T-cell (primary cell): ENCODE data around the gene HLCS. TPM values are rescaled to one million over a fixed set of nuclear protein-coding genes. Genes with fewer than 3 reads are reported as not detected.

ENCODE experiments used
- ATAC-seq, 4 experiments: fragments of 200-7000 bp in 3 of 4; fragments of 150-1000 bp in 1 of 4; cut with Tn5 transposase; replicated peaks in 1 of 4; 1 replicate in 3 of 4; 2 replicates in 1 of 4; pipeline ENCODE4 v1.10.0; 2021; ENCODE audit warnings: moderate library complexity in 3 of 4, mild to moderate bottlenecking in 2 of 4, moderate number of reproducible peaks in 1 of 4
- CTCF ChIA-PET, 2 donors: fragments of 300-600 bp; sonication (Branson Sonifier 250); formaldehyde crosslinking; loops; one replicate each; lab custom pipeline; 2022; ENCODE audit warnings: antibody characterized with exemption in 2 of 2; lab: Charles Lee
- POLR2A ChIA-PET, 2 donors: fragments of 300-600 bp; sonication (Branson Sonifier 250); formaldehyde crosslinking; loops; one replicate each; lab custom pipeline; 2022; ENCODE audit warnings: antibody characterized with exemption in 2 of 2; lab: Charles Lee
- DNase-seq, 35 experiments: peaks; one replicate each; pipeline versions ENCODE4 v3.0.0 to v3.0.0-alpha.2; 2013 to 2023
- H3K27ac ChIP-seq: one replicate; pipeline ENCODE4 v1.5.1; 2013; ENCODE audit warnings: low read length
- H3K27me3 ChIP-seq, 2 experiments: replicated peaks in 1 of 2; 1 replicate in 1 of 2; 2 replicates in 1 of 2; pipeline versions ENCODE4 v1.6.1 to v1.7.0; 2013; ENCODE audit warnings: low read length in 1 of 2, mixed read lengths in 1 of 2; ENCODE audit not compliant: control insufficient read depth in 2 of 2, insufficient read depth in 2 of 2; ENCODE audit errors: extremely low read depth in 1 of 2
- H3K36me3 ChIP-seq, 2 donors: 1 replicate in 1 of 2; 2 replicates in 1 of 2; pipeline versions ENCODE4 v1.6.1 to v1.7.0; 2013; ENCODE audit warnings: low read length in 1 of 2; ENCODE audit not compliant: control insufficient read depth in 2 of 2, insufficient read depth in 1 of 2; ENCODE audit errors: extremely low read depth in 1 of 2
- H3K4me1 ChIP-seq, 2 experiments: 1 replicate in 1 of 2; 2 replicates in 1 of 2; pipeline versions ENCODE4 v1.6.1 to v1.7.0; 2013; ENCODE audit warnings: low read length in 2 of 2, mixed read lengths in 1 of 2; ENCODE audit not compliant: insufficient read depth in 2 of 2, control insufficient read depth in 1 of 2; ENCODE audit errors: extremely low read depth in 1 of 2
- H3K4me3 ChIP-seq, 2 donors: 1 replicate in 1 of 2; 2 replicates in 1 of 2; pipeline versions ENCODE4 v1.5.1 to v1.7.0; 2013; ENCODE audit warnings: mild to moderate bottlenecking in 2 of 2, low read length in 1 of 2, moderate library complexity in 1 of 2; ENCODE audit not compliant: control insufficient read depth in 1 of 2; ENCODE audit errors: extremely low read depth in 1 of 2
- H3K9me3 ChIP-seq: 2 replicates; pipeline ENCODE4 v1.7.0; 2013
- H3K27ac Mint-ChIP-seq, 2 donors: one replicate each; pipeline ENCODE4 v1.8.0; 2020 to 2021; ENCODE audit warnings: mild to moderate bottlenecking in 2 of 2, mixed read lengths in 2 of 2
- H3K27me3 Mint-ChIP-seq, 2 donors: one replicate each; pipeline ENCODE4 v1.8.0; 2021 to 2022; ENCODE audit warnings: mixed read lengths in 2 of 2
- H3K36me3 Mint-ChIP-seq: one replicate; pipeline ENCODE4 v1.8.0; 2021; ENCODE audit warnings: mixed read lengths
- H3K4me1 Mint-ChIP-seq, 3 donors: one replicate each; pipeline ENCODE4 v1.8.0; 2020 to 2022; ENCODE audit warnings: mixed read lengths in 3 of 3, mild to moderate bottlenecking in 1 of 3
- H3K4me3 Mint-ChIP-seq, 3 donors: one replicate each; pipeline ENCODE4 v1.8.0; 2020 to 2022; ENCODE audit warnings: mild to moderate bottlenecking in 3 of 3, mixed read lengths in 3 of 3, moderate library complexity in 3 of 3
- H3K9me3 Mint-ChIP-seq, 3 donors: one replicate each; pipeline ENCODE4 v1.8.0; 2020 to 2022; ENCODE audit warnings: mixed read lengths in 3 of 3
- WGBS: methylation state at CpG from one replicate; pipeline ENCODE4 v1.1.5; 2013; ENCODE audit warnings: missing lambda C conversion rate; ENCODE audit not compliant: insufficient coverage; 5-methylcytosine and 5-hydroxymethylcytosine counted together
- total RNA-seq, 35 experiments: library from RNA in 6 of 35; stranded (reverse) in 6 of 35; fragments of 120-200 nt in 1 of 35; gene quantifications; one replicate each; pipeline versions ENCODE4 v1.2.1 to v1.2.4 and lab custom pipeline; 2013 to 2026

The HLCS gene
- total RNA-seq, 5 donors from 2014 or later (not counting 1 experiment from before 2014, with no cell fraction given), result 13.0 to 15.6 (median 13.8) TPM

DNA sequence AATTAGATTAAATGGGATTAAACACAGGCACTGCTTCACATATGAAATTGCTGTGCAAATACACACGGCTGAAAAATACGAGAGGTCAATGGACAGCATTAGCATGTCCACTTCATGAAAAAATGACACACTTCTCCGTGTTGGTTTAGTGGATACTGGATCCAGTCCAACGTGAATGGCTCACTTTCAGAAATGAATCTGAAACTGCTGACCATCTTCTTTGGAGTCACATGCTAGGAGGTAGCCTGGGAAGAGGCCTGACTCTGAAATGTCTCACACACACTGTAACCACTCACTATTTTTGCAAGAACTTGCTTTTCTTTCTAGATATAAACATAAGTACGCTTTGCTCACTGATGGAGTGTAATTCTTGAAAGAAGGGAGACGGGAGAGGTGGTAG is 127.3 kb downstream of the HLCS start:
- H3K4me1 Mint-ChIP-seq, result no peaks in the 10 kb centered on the region
- WGBS, result 96% methylated on average over 3 of the region's 6 CpGs
- H3K4me1 ChIP-seq, result no peaks in the 10 kb centered on the region
- ATAC-seq (no peak), DNase-seq (no peak)
- no peak overlapping the region for H3K27ac ChIP-seq
- H3K27me3 Mint-ChIP-seq, result no peaks in the 10 kb centered on the region
- H3K4me3 ChIP-seq, result no peak overlapping the region
- H3K27ac Mint-ChIP-seq, result no peak overlapping the region
- no peaks in the 10 kb centered on the region for H3K9me3 ChIP-seq
- no peaks in the 10 kb centered on the region for H3K9me3 Mint-ChIP-seq
- H3K36me3 ChIP-seq, result no peaks in the 10 kb centered on the region
- ChIA-PET CTCF (interaction anchor here in 1 of 2 donors (1.2 kb wide), 1 partner anchor 11 kb away, joined by 3 read pairs; no protein-coding TSS in a partner anchor), POLR2A (no interaction called here)
- peaks cover 13% of the 10 kb centered on the region for H3K36me3 Mint-ChIP-seq
- no peak overlapping the region for H3K4me3 Mint-ChIP-seq
- no peaks in the 10 kb centered on the region for H3K27me3 ChIP-seq

DNA sequence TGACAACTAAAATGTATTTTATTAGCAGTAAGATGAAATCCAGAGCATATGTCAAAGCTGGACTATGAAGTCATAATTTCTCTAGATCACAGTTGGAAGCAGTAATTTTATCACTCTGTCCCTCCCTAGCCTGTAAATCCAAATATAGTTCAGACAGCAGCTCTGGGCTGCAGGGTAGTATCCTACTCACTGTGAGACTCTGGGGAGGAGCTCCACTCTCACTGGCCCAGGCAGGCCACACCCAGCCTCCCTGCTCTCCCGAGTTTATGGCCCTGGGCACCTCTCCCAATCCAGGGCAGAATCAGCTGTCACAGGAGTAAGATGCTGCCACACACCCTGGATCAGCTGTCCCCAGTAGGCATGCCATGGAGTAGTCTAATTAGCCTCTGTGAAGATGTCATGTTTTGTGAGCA is 131.1 kb downstream of the HLCS start:
- ChIA-PET CTCF (no interaction called here), POLR2A (interaction anchor here in 1 of 2 donors (0.6 kb wide), 1 partner anchor 89 kb away, joined by 3 read pairs; no protein-coding TSS in a partner anchor)
- peaks cover 5 to 14% (median 6%) of the 10 kb centered on the region in 3 donors for H3K4me1 Mint-ChIP-seq
- no peak overlapping the region for H3K4me3 Mint-ChIP-seq
- Histone ChIP-seq H3K27ac (no peak overlapping the region), H3K9me3 (no peaks in the 10 kb centered on the region), H3K27me3 (no peaks in the 10 kb centered on the region), H3K36me3 (no peaks in the 10 kb centered on the region), H3K4me1 (no peaks in the 10 kb centered on the region), H3K4me3 (no peak overlapping the region)
- no peak for DNase-seq
- peaks cover 2% of the 10 kb centered on the region for H3K36me3 Mint-ChIP-seq
- WGBS, result no CpG with 5 or more reads among the region's 1 CpG
- no peak overlapping the region for H3K27ac Mint-ChIP-seq
- H3K9me3 Mint-ChIP-seq, result no peaks in the 10 kb centered on the region
- no peaks in the 10 kb centered on the region for H3K27me3 Mint-ChIP-seq
- no peak for ATAC-seq

DNA sequence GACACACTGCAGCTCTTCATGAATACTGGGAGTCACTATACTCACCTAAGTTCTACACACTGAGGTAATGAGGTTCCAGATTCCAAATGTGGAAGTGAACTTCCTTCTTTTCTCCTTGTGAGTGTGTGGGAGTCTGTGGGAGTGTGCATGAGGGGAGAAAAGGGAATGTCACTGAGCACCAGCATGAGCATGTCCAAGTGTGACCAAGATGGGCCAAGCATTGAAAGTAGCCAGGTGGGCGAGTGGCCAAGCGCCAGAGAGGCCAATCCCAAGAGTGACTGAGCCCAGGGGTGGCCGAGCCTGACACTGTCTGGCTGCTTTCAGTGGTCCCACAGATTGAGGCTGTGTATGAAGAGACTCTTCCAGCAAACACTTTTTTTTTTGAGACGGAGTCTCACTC is 132.3 kb downstream of the HLCS start:
- ChIA-PET POLR2A (no interaction called here), CTCF (no interaction called here)
- H3K4me3 ChIP-seq, result no peak overlapping the region
- DNase-seq (no peak), ATAC-seq (no peak)
- H3K27ac ChIP-seq, result no peak overlapping the region
- 87% methylated on average over 4 of the region's 4 CpGs for WGBS
- Mint-ChIP-seq H3K4me1 (peaks cover 5 to 14% (median 6%) of the 10 kb centered on the region in 3 donors), H3K27me3 (no peaks in the 10 kb centered on the region), H3K4me3 (no peak overlapping the region), H3K9me3 (no peaks in the 10 kb centered on the region), H3K36me3 (peaks cover 2% of the 10 kb centered on the region), H3K27ac (no peak overlapping the region)
- H3K36me3 ChIP-seq, result no peaks in the 10 kb centered on the region
- no peaks in the 10 kb centered on the region for H3K27me3 ChIP-seq
- no peaks in the 10 kb centered on the region for H3K4me1 ChIP-seq
- no peaks in the 10 kb centered on the region for H3K9me3 ChIP-seq

DNA sequence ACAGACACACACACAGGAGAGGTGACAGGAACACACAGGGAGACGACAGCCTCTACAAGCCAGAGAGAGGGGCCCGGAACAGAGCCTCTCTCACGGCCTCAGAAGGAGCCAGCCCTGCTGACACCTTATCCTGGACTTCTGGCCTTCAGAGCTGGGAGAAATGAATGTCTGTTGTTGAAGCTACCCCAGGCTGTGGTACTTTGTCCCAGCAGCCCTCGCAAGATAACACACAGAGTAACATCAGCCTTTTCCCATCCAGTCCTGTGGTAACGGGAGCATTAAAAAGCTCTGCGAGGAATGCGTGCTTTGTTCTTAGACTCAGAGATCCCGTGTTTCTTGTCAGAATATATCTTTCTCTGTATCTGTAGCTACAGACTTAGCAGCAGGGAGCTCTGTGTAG is 136.4 kb downstream of the HLCS start:
- ChIA-PET POLR2A (no interaction called here), CTCF (no interaction called here)
- Histone ChIP-seq H3K27ac (no peak overlapping the region), H3K4me3 (no peak overlapping the region), H3K9me3 (no peaks in the 10 kb centered on the region), H3K4me1 (no peaks in the 10 kb centered on the region), H3K27me3 (no peaks in the 10 kb centered on the region), H3K36me3 (no peaks in the 10 kb centered on the region)
- H3K27me3 Mint-ChIP-seq, result no peaks in the 10 kb centered on the region
- DNase-seq (no peak), ATAC-seq (no peak)
- peaks cover 5 to 14% (median 6%) of the 10 kb centered on the region in 3 donors for H3K4me1 Mint-ChIP-seq
- WGBS, result 100% methylated on average over 1 of the region's 8 CpGs
- H3K27ac Mint-ChIP-seq, result no peak overlapping the region
- H3K9me3 Mint-ChIP-seq, result no peaks in the 10 kb centered on the region
- H3K36me3 Mint-ChIP-seq, result peaks cover 16% of the 10 kb centered on the region
- H3K4me3 Mint-ChIP-seq, result no peak overlapping the region

DNA sequence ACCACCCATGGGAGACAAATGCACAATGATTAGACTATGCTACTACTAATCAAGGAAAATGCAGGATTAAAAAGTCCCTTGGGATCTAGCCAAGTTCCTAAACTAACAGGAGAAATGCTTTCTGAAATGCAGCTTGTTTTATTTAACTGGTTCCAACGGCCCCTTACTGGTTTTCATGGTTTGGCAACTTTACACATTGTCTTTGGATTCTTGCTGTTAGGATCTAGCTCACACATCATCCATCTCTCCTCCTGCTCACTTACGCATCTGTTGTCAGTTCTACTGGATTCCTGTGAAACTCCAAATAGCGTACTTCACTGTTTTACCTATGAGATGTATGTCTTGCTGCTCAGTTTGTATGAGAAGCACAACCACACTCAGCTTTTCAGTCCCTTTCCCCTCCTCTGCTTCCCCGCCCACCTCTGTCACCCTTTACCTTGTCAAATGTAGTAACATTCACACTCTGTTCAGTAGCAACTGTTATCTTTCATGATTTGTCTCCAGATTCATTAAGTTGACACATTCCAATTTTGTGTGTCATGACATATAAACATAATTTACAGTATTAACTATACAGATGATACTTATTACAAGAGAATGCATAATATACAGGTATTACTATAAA is 137.5 kb downstream of the HLCS start:
- no peak overlapping the region for H3K4me3 ChIP-seq
- ChIA-PET CTCF (no interaction called here), POLR2A (no interaction called here)
- H3K9me3 Mint-ChIP-seq, result no peaks in the 10 kb centered on the region
- ATAC-seq (no peak), DNase-seq (no peak)
- H3K27me3 ChIP-seq, result no peaks in the 10 kb centered on the region
- H3K27ac Mint-ChIP-seq, result no peak overlapping the region
- no peak overlapping the region for H3K4me3 Mint-ChIP-seq
- no peaks in the 10 kb centered on the region for H3K4me1 ChIP-seq
- no CpG with 5 or more reads among the region's 4 CpGs for WGBS
- no peak overlapping the region for H3K27ac ChIP-seq
- H3K4me1 Mint-ChIP-seq, result peaks cover 5 to 14% (median 6%) of the 10 kb centered on the region in 3 donors
- peaks cover 27% of the 10 kb centered on the region for H3K36me3 Mint-ChIP-seq
- H3K9me3 ChIP-seq, result no peaks in the 10 kb centered on the region
- H3K36me3 ChIP-seq, result peaks cover 0 to 2% of the 10 kb centered on the region in 2 donors
- no peaks in the 10 kb centered on the region for H3K27me3 Mint-ChIP-seq

DNA sequence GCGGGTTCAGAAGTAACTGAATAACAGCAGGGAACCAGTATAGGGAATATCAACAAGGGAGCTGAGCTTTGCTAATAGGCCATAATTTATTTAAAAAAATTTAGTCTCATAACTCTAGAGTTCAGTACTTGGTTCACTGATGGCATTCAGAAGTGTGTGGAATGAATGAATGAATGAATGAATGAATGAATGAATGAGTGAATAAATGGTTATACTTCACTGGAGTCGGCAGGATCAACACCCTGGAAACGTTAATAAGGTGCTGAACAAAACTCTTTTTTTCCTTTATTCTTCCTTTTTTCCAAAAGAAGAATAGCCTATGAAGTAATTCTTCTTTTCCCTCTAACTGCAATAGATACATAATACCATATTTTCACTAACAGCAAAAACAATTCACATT is 138.3 kb downstream of the HLCS start:
- no peaks in the 10 kb centered on the region for H3K9me3 ChIP-seq
- Mint-ChIP-seq H3K4me3 (no peak overlapping the region), H3K27ac (no peak overlapping the region), H3K4me1 (peaks cover 5 to 14% (median 6%) of the 10 kb centered on the region in 3 donors), H3K27me3 (no peaks in the 10 kb centered on the region), H3K9me3 (no peaks in the 10 kb centered on the region), H3K36me3 (peaks cover 29% of the 10 kb centered on the region)
- no peak overlapping the region for H3K4me3 ChIP-seq
- H3K27me3 ChIP-seq, result no peaks in the 10 kb centered on the region
- no CpG with 5 or more reads among the region's 3 CpGs for WGBS
- DNase-seq, result no peak
- ATAC-seq, result no peak
- ChIA-PET CTCF (no interaction called here), POLR2A (no interaction called here)
- no peaks in the 10 kb centered on the region for H3K4me1 ChIP-seq
- H3K27ac ChIP-seq, result no peak overlapping the region
- peaks cover 0 to 2% of the 10 kb centered on the region in 2 donors for H3K36me3 ChIP-seq
